ENCODE results near the gene CDK2.

GRCh38 chr12:56021889-56022497, 55.4 kb downstream of the CDK2 start:
- TF ChIP-seq REST (IDR thresholded peaks at IDR 0.05; ENCODE audit: low read depth) (no peak), MAX (IDR thresholded peaks at IDR 0.05) (no peak), EP300 (IDR thresholded peaks at IDR 0.05; ENCODE audit: borderline replicate concordance) (no peak), CREB1 (IDR thresholded peaks at IDR 0.05; ENCODE audit: low read depth) (no peak), YY1 (IDR thresholded peaks at IDR 0.05; ENCODE audit: low read depth) (no peak), TEAD4 (IDR thresholded peaks at IDR 0.05) (no peak), TAF1 (IDR thresholded peaks at IDR 0.05; ENCODE audit: low read depth) (no peak), TCF12 (IDR thresholded peaks at IDR 0.05; ENCODE audit: low read depth) (no peak), EGR1 (IDR thresholded peaks at IDR 0.05) (no peak), CEBPB (IDR thresholded peaks at IDR 0.05) (no peak), ZBTB7A (IDR thresholded peaks at IDR 0.05; ENCODE audit: low read depth) (no peak), RAD21 (IDR thresholded peaks at IDR 0.05; ENCODE audit: low read depth) (no peak)
